Middle frontal gyrus (tissue), 1 donor: ENCODE measurements around the gene TRAPPC5.

Source experiments
- DNase-seq: peaks from one replicate; pipeline ENCODE4 v3.0.0-alpha.2; 2015; ENCODE audit warnings: low spot score; ENCODE audit errors: extremely low spot score

The TRAPPC5 gene

GRCh38 chr19:7645656-7646425 is 34.8 kb upstream of the TRAPPC5 start:
- no peak for DNase-seq

- DNase-seq: no peak
Measured at GRCh38 chr19:7646426-7646700, 34.3 kb upstream of the TRAPPC5 start.

- no peak for DNase-seq
Measured at GRCh38 chr19:7647156-7647555, 33.5 kb upstream of the TRAPPC5 start.

GRCh38 chr19:7648265-7649014 is 32.2 kb upstream of the TRAPPC5 start:
- DNase-seq: no peak

- DNase-seq: no peak
Measured at GRCh38 chr19:7650148-7650547, 30.5 kb upstream of the TRAPPC5 start.

- peak; percentile 34 for DNase-seq
Measured at GRCh38 chr19:7652061-7652641, 28.5 kb upstream of the TRAPPC5 start.

GRCh38 chr19:7654401-7654800 is 26.2 kb upstream of the TRAPPC5 start:
- DNase-seq: no peak

- DNase-seq: no peak
Measured at GRCh38 chr19:7655581-7655980, 25.1 kb upstream of the TRAPPC5 start.

- DNase-seq: no peak
Measured at GRCh38 chr19:7657131-7657751, 23.4 kb upstream of the TRAPPC5 start.

GRCh38 chr19:7658219-7658686 is 22.4 kb upstream of the TRAPPC5 start:
- no peak for DNase-seq

- no peak for DNase-seq
Measured at GRCh38 chr19:7661744-7662538, 18.7 kb upstream of the TRAPPC5 start.

GRCh38 chr19:7662657-7663056 is 18.0 kb upstream of the TRAPPC5 start:
- DNase-seq: no peak

- DNase-seq: no peak
Measured at GRCh38 chr19:7663706-7664105, 16.9 kb upstream of the TRAPPC5 start.

- peak; percentile 44 for DNase-seq
Measured at GRCh38 chr19:7665076-7665475, 15.6 kb upstream of the TRAPPC5 start.

- no peak for DNase-seq
Measured at GRCh38 chr19:7668842-7669241, 11.8 kb upstream of the TRAPPC5 start, which contains the start of gene RETN. Gene RETN, plus strand, starts transcription at chr19:7669049. Its CDS starts 278 bp downstream, at chr19:7669327.

- no peak for DNase-seq
Measured at GRCh38 chr19:7669641-7670040, 11.0 kb upstream of the TRAPPC5 start.

- DNase-seq: no peak
Measured at GRCh38 chr19:7670150-7670783, 10.4 kb upstream of the TRAPPC5 start.

GRCh38 chr19:7670790-7671189 is 9.8 kb upstream of the TRAPPC5 start:
- DNase-seq: no peak

- DNase-seq: no peak
Measured at GRCh38 chr19:7672522-7672921, 8.1 kb upstream of the TRAPPC5 start.
